HFFc6 (cell line): ENCODE results near the gene LEKR1. TPM values are rescaled to one million over a fixed set of nuclear protein-coding genes. Genes with fewer than 3 reads are reported as not detected.
"Not testable (repeated sequence)": the region's sequence is repeated elsewhere in the genome, so short reads cannot be mapped to it uniquely, and the experiment has no call there.

Source experiments
- DNase-seq: peaks from one replicate; pipeline ENCODE4 v3.0.0-alpha.2; 2018
- H3K27ac Mint-ChIP-seq: 2 replicates; pipeline ENCODE4 v1.8.0; 2020; ENCODE audit warnings: mild to moderate bottlenecking, mixed read lengths
- H3K27me3 Mint-ChIP-seq: 2 replicates; pipeline ENCODE4 v1.8.0; 2021; ENCODE audit warnings: mild to moderate bottlenecking, moderate library complexity, mixed read lengths; ENCODE audit not compliant: insufficient read depth
- H3K36me3 Mint-ChIP-seq: 2 replicates; pipeline ENCODE4 v1.8.0; 2021; ENCODE audit warnings: low read depth, mixed read lengths
- H3K4me1 Mint-ChIP-seq: 2 replicates; pipeline ENCODE4 v1.8.0; 2020; ENCODE audit warnings: low read depth, mixed read lengths
- H3K4me3 Mint-ChIP-seq: 2 replicates; pipeline ENCODE4 v1.8.0; 2020; ENCODE audit warnings: mild to moderate bottlenecking, moderate library complexity, mixed read lengths
- H3K9me3 Mint-ChIP-seq: 2 replicates; pipeline ENCODE4 v1.8.0; 2020; ENCODE audit warnings: mild to moderate bottlenecking, mixed read lengths
- total RNA-seq, 6 experiments: library from RNA; stranded (reverse); fragmentation: NEBNext Ultra II Directional; extraction: Animal tissue kit (Norgen Biotek cat#: 25700); gene quantifications; 2 replicates in 1 of 6; 3 replicates in 5 of 6; pipeline ENCODE4 v1.2.3, GENCODE V29; 2021
- TF ChIP-seq, protein P1 (sequence below): fragments of 200-600 bp; sonication (generic); IDR thresholded peaks from 2 replicates; pipeline ENCODE4 v1.5.0; 2021; ENCODE audit warnings: antibody characterized with exemption, mild to moderate bottlenecking

LEKR1 gene
- total RNA-seq, 6 experiments from 2014 or later: 0.40 to 1.0 (median 0.77) TPM

DNA sequence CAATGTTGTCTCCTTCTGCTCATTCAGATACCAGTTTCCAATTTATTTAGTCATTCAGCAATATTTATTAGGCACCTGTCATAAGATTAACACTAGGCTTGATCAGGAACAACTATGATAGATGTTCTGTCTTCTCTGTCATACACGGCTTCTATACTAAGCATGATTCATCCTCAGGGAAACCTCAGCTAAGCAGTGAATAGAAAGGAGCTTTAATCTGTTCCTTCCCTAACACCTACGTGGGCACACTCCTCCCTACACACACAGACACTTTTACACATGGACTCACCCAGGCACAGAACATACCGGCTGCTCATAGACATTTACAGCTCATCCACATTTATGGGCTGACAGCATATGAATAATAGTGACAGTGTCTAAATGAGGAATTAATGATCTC lies 136.9 kb downstream of the LEKR1 start:
- Mint-ChIP-seq H3K36me3 (no peaks in the 10 kb centered on the region), H3K9me3 (no peaks in the 10 kb centered on the region), H3K4me3 (no peak overlapping the region)

DNA sequence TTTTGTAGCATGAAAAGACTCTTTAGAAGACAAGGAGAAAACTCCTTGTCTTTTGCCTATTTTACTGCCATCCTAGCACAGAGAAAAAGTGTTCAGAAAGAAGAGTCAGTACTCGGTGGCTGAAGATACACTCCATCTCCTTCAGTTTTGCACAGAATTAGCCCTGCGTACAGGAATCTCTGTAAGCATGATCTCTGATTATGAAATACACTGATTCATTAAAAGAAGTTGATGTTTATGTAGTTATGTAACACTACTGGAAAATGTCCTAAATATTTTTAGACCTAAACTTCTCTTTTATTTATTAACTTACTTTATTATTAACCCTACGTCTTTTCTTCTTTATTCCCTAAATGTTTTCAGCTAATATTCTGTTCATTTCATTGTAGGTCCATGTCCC lies 138.4 kb downstream of the LEKR1 start:
- Mint-ChIP-seq H3K27ac (no peak overlapping the region), H3K4me3 (no peak overlapping the region), H3K9me3 (no peaks in the 10 kb centered on the region), H3K27me3 (peaks cover 8% of the 10 kb centered on the region), H3K36me3 (no peaks in the 10 kb centered on the region), H3K4me1 (no peaks in the 10 kb centered on the region)
- DNase-seq: no peak
- TF ChIP-seq, protein P1, sequence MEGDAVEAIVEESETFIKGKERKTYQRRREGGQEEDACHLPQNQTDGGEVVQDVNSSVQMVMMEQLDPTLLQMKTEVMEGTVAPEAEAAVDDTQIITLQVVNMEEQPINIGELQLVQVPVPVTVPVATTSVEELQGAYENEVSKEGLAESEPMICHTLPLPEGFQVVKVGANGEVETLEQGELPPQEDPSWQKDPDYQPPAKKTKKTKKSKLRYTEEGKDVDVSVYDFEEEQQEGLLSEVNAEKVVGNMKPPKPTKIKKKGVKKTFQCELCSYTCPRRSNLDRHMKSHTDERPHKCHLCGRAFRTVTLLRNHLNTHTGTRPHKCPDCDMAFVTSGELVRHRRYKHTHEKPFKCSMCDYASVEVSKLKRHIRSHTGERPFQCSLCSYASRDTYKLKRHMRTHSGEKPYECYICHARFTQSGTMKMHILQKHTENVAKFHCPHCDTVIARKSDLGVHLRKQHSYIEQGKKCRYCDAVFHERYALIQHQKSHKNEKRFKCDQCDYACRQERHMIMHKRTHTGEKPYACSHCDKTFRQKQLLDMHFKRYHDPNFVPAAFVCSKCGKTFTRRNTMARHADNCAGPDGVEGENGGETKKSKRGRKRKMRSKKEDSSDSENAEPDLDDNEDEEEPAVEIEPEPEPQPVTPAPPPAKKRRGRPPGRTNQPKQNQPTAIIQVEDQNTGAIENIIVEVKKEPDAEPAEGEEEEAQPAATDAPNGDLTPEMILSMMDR: no peak

More for the DNA sequence above, 136.9 kb downstream of the LEKR1 start:
- no peak overlapping the region for H3K27ac Mint-ChIP-seq
- peaks cover 5% of the 10 kb centered on the region for H3K27me3 Mint-ChIP-seq
- H3K4me1 Mint-ChIP-seq: no peaks in the 10 kb centered on the region
- no peak for DNase-seq
- TF ChIP-seq, protein P1: no peak

DNA sequence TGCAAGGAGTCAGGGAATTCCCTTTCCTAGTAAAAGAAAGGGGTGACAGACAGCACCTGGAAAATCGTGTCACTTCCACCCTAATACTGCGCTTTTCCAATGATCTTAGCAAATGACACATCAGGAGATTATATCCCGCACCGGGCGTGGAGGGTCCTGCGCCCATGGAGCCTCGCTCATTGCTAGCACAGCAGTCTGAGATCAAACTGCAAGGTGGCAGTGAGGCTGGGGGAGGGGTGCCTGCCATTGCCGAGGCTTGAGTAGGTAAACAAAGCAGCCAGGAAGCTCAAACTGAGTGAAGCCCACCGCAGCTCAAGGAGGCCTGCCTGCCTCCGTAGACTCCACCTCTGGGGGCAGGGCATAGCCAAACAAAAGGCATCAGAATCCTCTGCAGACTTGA lies 140.2 kb downstream of the LEKR1 start:
- not testable (repeated sequence) for H3K27me3 Mint-ChIP-seq, DNase-seq, H3K4me1 Mint-ChIP-seq, H3K36me3 Mint-ChIP-seq, H3K4me3 Mint-ChIP-seq, H3K9me3 Mint-ChIP-seq, H3K27ac Mint-ChIP-seq

DNA sequence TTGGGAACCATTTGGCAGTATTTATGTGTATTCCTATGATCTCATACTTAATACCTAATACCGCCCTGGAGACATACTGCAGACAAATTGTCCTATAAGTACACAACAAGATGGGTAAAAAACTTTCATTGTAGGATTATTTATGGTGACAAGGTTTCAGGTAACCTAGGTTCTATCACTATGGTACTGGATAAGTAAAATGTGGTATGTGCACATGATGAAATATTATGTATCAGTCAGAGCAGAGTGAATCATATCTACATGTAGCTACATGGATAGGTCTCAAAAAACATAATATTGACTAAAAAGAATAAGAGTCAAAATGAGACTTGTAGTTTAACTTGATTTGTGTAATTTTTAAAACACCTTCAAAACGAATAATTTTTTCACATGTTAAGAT lies 147.8 kb downstream of the LEKR1 start:
- TF ChIP-seq, protein P1: no peak
- Mint-ChIP-seq H3K27ac (no peak overlapping the region), H3K4me1 (peaks cover 7% of the 10 kb centered on the region), H3K9me3 (no peaks in the 10 kb centered on the region), H3K36me3 (no peaks in the 10 kb centered on the region), H3K4me3 (no peak overlapping the region), H3K27me3 (0 out of 2 replicates have a peak, but pooled peaks cover 1% of the 10 kb centered on the region)
- DNase-seq: no peak

DNA sequence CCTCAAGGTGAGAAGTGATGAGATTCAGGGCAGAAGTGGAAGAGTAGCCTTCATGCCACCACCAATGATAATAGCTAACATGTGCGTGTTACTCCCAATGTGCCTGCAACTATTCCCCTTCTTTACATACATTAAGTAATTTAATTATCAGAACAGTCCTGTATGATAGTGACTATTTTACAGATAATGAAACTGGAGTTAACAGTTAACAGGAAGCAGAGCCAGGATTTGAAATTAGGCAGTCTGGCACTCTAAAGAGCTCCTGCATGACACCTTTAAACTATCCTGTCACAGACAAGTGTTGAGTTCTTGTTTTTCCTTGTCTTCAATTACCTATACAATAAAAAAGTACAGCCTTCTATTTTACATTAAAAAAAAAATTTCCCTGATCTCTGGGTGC lies 148.8 kb downstream of the LEKR1 start:
- Mint-ChIP-seq H3K4me3 (no peak overlapping the region), H3K36me3 (no peaks in the 10 kb centered on the region), H3K27ac (no peak overlapping the region), H3K4me1 (peaks cover 8% of the 10 kb centered on the region), H3K27me3 (0 out of 2 replicates have a peak, but pooled peaks cover 1% of the 10 kb centered on the region), H3K9me3 (no peaks in the 10 kb centered on the region)
- TF ChIP-seq, protein P1: no peak
- DNase-seq: no peak

DNA sequence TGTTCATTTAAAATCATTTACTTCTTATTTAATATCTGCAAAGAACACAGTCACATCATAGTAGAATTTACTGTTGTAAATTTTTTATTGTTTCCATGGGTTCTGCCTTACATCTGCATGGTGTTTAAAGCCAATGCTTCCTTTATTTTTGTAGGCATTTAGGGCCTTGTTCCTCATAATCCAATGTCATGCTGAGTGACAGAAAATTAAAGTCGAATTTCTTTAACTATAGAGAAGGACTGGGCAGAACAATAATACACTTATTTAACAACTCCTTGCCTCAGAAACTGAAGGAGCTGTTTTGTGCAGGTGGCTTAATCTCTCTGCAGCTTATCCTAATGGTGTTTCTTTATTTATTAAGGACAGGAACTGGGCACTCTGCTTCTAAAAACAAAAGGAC lies 149.6 kb downstream of the LEKR1 start:
- Mint-ChIP-seq H3K9me3 (no peaks in the 10 kb centered on the region), H3K4me3 (no peak overlapping the region), H3K27ac (no peak overlapping the region), H3K36me3 (no peaks in the 10 kb centered on the region), H3K27me3 (no peaks in the 10 kb centered on the region), H3K4me1 (peaks cover 8% of the 10 kb centered on the region)
- TF ChIP-seq, protein P1: no peak
- no peak for DNase-seq
